ENCODE results near the gene TRIM24.

The TRIM24 gene

GRCh38 chr7:138625084-138625848 lies 165.2 kb downstream of the TRIM24 start:
- Mint-ChIP-seq H3K36me3 (ENCODE audit: low read depth) (no peaks in the 10 kb centered on the region), H3K9me3 (no peaks in the 10 kb centered on the region), H3K4me1 (peaks cover 11% of the 10 kb centered on the region), H3K4me3 (no peak overlapping the region), H3K27me3 (ENCODE audit: low read depth, poor library complexity) (no peaks in the 10 kb centered on the region), H3K27ac (no peak overlapping the region)
- TF ChIP-seq CTCF (IDR thresholded peaks at IDR 0.05): no peak
- DNase-seq: no peak

- no peaks in the 10 kb centered on the region for H3K36me3 Mint-ChIP-seq (ENCODE audit: low read depth)
- DNase-seq: no peak
- TF ChIP-seq CTCF (IDR thresholded peaks at IDR 0.05): no peak
- no peaks in the 10 kb centered on the region for H3K27me3 Mint-ChIP-seq (ENCODE audit: low read depth, poor library complexity)
- no peak overlapping the region for H3K27ac Mint-ChIP-seq
- H3K4me1 Mint-ChIP-seq: peaks cover 11% of the 10 kb centered on the region
- H3K9me3 Mint-ChIP-seq: no peaks in the 10 kb centered on the region
- no peak overlapping the region for H3K4me3 Mint-ChIP-seq
Measured at GRCh38 chr7:138625849-138626230, 165.8 kb downstream of the TRIM24 start.

GRCh38 chr7:138626846-138627245 lies 166.8 kb downstream of the TRIM24 start:
- Mint-ChIP-seq H3K27ac (no peak overlapping the region), H3K27me3 (ENCODE audit: low read depth, poor library complexity) (no peaks in the 10 kb centered on the region), H3K9me3 (no peaks in the 10 kb centered on the region), H3K36me3 (ENCODE audit: low read depth) (no peaks in the 10 kb centered on the region), H3K4me1 (peaks cover 11% of the 10 kb centered on the region), H3K4me3 (no peak overlapping the region)
- no peak for TF ChIP-seq CTCF (IDR thresholded peaks at IDR 0.05)
- no peak for DNase-seq

- no peak for TF ChIP-seq CTCF (IDR thresholded peaks at IDR 0.05)
- no peak overlapping the region for H3K4me3 Mint-ChIP-seq
- DNase-seq: no peak
- no peaks in the 10 kb centered on the region for H3K36me3 Mint-ChIP-seq (ENCODE audit: low read depth)
- H3K27me3 Mint-ChIP-seq (ENCODE audit: low read depth, poor library complexity): no peaks in the 10 kb centered on the region
- H3K27ac Mint-ChIP-seq: no peak overlapping the region
- H3K4me1 Mint-ChIP-seq: peaks cover 14% of the 10 kb centered on the region
- no peaks in the 10 kb centered on the region for H3K9me3 Mint-ChIP-seq
Measured at GRCh38 chr7:138627361-138627760, 167.3 kb downstream of the TRIM24 start.

- Mint-ChIP-seq H3K36me3 (ENCODE audit: low read depth) (no peaks in the 10 kb centered on the region), H3K27ac (no peak overlapping the region), H3K9me3 (no peaks in the 10 kb centered on the region), H3K4me1 (peaks cover 23% of the 10 kb centered on the region), H3K4me3 (no peak overlapping the region), H3K27me3 (ENCODE audit: low read depth, poor library complexity) (no peaks in the 10 kb centered on the region)
- DNase-seq: no peak
- no peak for TF ChIP-seq CTCF (IDR thresholded peaks at IDR 0.05)
Measured at GRCh38 chr7:138630059-138630610, 170.1 kb downstream of the TRIM24 start.

- TF ChIP-seq CTCF (IDR thresholded peaks at IDR 0.05): no peak
- peaks cover 17% of the 10 kb centered on the region for H3K4me1 Mint-ChIP-seq
- no peak for DNase-seq
- no peaks in the 10 kb centered on the region for H3K27me3 Mint-ChIP-seq (ENCODE audit: low read depth, poor library complexity)
- no peaks in the 10 kb centered on the region for H3K9me3 Mint-ChIP-seq
- no peak overlapping the region for H3K27ac Mint-ChIP-seq
- H3K36me3 Mint-ChIP-seq (ENCODE audit: low read depth): no peaks in the 10 kb centered on the region
- no peak overlapping the region for H3K4me3 Mint-ChIP-seq
Measured at GRCh38 chr7:138632384-138632783, 172.3 kb downstream of the TRIM24 start.
